Dendritic cell treated with granulocyte-macrophage colony-stimulating factor and Interleukin-4, amounts not matched to agents 40 ng/mL and 50 ng/mL, for 4 days (primary cell): ENCODE data around the gene FBXO33.

Experiments
- H3K27ac Mint-ChIP-seq: one replicate; pipeline ENCODE4 v1.8.0; 2022; ENCODE audit warnings: mild to moderate bottlenecking, mixed read lengths
- H3K27me3 Mint-ChIP-seq: one replicate; pipeline ENCODE4 v1.8.0; 2022; ENCODE audit warnings: mild to moderate bottlenecking, mixed read lengths
- H3K36me3 Mint-ChIP-seq: one replicate; pipeline ENCODE4 v1.8.0; 2022; ENCODE audit warnings: low read depth, mixed read lengths
- H3K4me1 Mint-ChIP-seq: one replicate; pipeline ENCODE4 v1.8.0; 2022; ENCODE audit warnings: low read depth, mixed read lengths
- H3K4me3 Mint-ChIP-seq: one replicate; pipeline ENCODE4 v1.8.0; 2022; ENCODE audit warnings: mild to moderate bottlenecking, moderate library complexity, mixed read lengths
- H3K9me3 Mint-ChIP-seq: one replicate; pipeline ENCODE4 v1.8.0; 2022; ENCODE audit warnings: mixed read lengths
- intact Hi-C: fragments of 100-400 bp; cut with micrococcal nuclease; formaldehyde crosslinking; loops from one replicate; pipeline ENCODE4 v1.15.0; 2022

The FBXO33 gene, protein sequence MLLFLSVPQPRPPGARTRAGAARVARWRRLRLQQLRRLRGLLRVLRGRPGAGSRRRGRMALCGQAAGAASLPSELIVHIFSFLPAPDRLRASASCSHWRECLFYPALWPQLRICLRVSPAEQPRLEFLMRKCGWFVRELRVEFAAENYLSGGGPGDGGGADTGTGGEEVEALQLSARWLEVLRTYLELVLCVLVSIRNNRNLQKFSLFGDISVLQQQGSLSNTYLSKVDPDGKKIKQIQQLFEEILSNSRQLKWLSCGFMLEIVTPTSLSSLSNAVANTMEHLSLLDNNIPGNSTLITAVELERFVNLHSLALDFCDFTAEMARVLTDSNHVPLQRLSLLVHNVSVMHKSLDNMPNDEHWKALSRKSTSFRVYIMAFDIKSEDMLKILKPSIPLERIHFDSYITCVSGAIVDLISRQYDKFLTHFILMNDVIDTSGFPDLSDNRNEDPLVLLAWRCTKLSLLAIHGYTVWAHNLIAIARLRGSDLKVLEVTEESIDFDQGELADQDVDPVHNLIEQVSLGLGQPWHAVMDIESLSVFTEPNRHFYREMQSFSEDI

DNA sequence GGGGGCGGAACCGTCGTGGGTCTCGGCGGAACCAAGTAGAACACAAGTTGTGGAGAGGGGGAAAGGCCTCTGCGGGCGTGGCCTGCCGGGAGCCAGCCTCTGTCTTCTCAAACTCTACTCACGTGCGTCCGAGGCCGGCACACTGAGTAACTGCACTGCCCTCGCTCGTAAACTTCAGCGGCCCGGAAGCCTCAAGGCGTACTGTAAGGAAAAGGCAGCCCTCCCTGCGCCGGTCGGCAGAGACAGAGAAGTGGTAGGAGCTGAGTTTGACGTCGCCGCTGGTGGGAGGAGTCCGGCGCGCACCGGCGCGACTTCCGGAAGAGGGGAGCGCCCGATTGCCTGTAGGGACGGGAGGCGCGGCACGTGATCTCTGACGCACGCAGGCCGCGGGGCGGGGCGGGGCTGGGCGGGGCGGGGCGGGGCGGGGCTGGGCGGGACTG, at the start of gene FBXO33:
FBXO33 (minus strand) TSS at position 255 of the 440 bp plus-strand sequence. CDS start 271 bp downstream, outside the sequence.
- Mint-ChIP-seq H3K4me3 (peak within 1 kb of the TSS; percentile 86), H3K27me3 (no peaks in the 10 kb centered on the region), H3K27ac (peak within 1 kb of the TSS; percentile 98), H3K36me3 (peaks cover 16% of the 10 kb centered on the region), H3K4me1 (peaks cover 33% of the 10 kb centered on the region), H3K9me3 (no peaks in the 10 kb centered on the region)
- intact Hi-C loops: loop anchor here (1.0 to 5.0 kb wide), 4 partner anchors 165 to 330 kb away; partner anchors contain the start of genes PNN, SEC23A and TRAPPC6B

DNA sequence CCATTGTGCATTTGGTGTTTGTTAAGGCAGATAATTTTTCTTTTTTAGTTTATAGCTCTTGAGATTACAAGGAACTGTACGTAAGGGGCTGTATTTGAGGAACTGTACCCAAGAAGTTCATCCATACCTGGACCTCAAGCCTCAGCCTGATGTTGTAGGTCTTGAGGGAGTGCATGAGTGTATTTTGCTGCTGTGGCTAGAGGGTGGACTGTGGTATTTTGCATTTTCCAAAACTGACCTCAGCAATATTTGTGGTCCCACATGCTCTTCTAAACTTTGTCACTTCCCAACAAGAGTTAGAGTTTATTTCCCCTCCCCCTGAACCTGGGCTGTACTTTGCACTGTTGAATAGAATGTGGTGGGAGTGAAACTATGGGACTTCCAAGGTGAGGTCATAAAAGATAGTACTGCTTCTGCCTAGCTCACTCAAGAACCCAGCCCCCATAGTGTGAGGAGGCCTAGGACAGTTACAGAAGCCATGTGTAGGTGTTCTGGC, 42.2 kb upstream of the FBXO33 start:
- Mint-ChIP-seq H3K4me3 (no peak overlapping the region), H3K27ac (no peak overlapping the region), H3K4me1 (peaks cover 18% of the 10 kb centered on the region), H3K9me3 (no peaks in the 10 kb centered on the region), H3K27me3 (peaks cover 3% of the 10 kb centered on the region), H3K36me3 (no peaks in the 10 kb centered on the region)
- intact Hi-C loops: no loop called here

DNA sequence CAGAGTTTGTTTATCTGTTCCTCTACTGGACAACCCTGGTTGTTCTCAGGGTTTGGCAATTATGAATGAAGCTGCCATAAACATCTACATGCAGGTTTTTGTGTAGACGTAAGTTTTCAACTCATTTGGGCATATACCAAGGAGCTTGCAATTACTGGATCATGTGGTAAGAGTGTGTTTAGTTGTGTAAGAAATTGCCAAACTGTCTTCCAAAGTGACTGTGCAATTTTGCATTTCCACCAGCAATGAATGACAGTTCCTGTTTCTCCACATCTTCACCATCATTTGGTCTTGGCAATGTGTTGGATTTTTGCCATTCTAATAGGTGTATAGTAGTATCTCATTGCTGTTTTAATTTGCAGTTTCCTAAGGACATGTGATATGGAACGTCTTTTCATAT, 39.8 kb upstream of the FBXO33 start:
- Mint-ChIP-seq H3K27me3 (no peaks in the 10 kb centered on the region), H3K4me3 (no peak overlapping the region), H3K4me1 (peaks cover 22% of the 10 kb centered on the region), H3K36me3 (no peaks in the 10 kb centered on the region), H3K9me3 (no peaks in the 10 kb centered on the region), H3K27ac (no peak overlapping the region)
- intact Hi-C loops: no loop called here

DNA sequence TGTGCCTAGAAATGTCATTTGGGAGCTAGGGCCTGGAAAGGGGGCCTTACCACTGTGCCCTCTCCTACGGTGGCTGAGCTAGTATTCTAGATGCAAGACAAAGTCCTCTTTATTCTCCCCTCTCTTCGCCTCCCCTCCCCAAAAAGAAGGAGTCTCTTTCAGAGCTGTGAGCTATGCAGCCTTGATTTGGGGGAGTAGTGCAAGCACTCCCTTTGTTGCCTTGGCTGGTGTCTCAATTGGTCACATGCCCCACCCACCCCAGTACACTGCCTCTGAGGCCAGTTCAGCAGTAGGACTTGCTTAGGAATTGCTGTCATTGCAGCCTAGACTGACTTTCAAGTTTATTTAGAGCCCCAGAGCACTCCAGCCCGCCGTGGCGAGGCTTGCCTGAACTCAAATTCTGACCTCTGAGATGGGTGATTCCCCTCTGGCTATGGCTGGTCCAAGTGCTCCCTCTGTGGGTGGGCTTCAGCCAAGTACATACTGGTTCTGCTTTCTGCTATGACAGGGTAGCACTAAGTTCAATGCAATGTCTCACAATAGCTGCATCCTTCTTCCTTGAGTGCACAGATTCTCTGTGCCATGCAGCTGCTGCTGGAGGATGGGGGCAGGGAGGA, 37.0 kb upstream of the FBXO33 start:
- Mint-ChIP-seq H3K27ac (no peak overlapping the region), H3K9me3 (no peaks in the 10 kb centered on the region), H3K36me3 (no peaks in the 10 kb centered on the region), H3K27me3 (peaks cover 6% of the 10 kb centered on the region), H3K4me3 (no peak overlapping the region), H3K4me1 (peaks cover 22% of the 10 kb centered on the region)
- intact Hi-C loops: no loop called here

DNA sequence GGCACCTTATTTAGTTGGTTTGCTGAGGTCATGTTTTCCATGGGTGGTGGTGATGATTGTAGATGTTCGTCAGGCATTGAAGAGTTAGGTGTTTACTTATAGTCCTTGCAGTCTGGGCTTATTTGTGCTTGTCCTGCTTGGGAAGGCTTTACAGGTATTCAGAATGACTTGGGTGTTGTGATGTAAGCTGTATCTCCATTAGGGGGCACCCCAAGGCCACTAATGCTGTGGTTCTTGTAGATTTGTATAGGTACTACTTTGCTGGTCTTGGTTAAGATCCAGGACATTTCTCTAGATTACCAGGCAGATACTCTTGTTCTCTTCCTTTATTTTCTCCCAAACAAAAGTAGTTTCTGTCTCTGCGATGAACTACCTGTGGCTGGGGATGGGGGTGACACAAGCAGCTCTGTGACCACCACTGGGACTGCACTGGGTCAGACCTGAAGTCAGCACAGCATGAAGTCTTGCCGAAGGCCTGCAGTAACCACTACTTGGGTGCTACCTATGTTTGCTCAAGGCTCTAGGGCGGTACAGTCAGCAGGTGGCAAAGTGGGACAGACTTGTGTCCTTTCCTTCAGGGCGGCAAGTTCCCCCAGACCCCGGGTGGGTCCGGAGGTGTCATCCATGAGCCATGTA, 35.8 kb upstream of the FBXO33 start:
- no peak overlapping the region for H3K27ac Mint-ChIP-seq
- H3K9me3 Mint-ChIP-seq: no peaks in the 10 kb centered on the region
- intact Hi-C loops: no loop called here
- H3K36me3 Mint-ChIP-seq: no peaks in the 10 kb centered on the region
- H3K4me3 Mint-ChIP-seq: no peak overlapping the region
- H3K27me3 Mint-ChIP-seq: peaks cover 6% of the 10 kb centered on the region
- peaks cover 22% of the 10 kb centered on the region for H3K4me1 Mint-ChIP-seq

DNA sequence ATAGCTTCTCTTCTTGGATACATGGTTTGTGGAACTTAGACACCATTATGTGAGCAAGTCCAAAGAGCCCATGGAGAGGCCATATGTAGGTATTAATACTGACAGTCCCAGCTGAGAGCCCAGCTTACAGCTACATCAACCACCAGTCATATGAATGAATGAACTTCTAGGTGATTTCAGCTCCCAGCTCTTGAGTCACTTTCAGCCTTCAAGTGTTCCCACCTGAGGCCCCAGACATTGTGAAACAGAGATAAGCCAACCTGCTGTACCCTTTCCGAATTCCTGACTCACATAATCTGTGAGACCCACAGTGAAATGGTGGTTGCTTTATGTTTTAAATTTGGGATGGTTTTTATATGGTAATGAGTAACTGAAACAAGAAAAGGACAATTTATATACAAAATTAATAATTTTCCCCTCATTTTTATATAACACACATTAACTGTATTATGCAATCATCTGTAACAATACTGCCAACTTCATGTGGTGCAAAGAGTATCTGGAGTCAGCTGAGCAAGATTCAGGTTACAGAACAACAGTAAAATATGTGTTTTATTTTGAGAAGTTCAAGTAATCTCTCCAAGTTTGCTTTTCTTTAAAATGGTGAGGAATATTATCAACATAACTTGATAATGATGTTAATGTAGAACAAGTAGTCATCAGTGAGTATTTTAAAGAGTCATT, 27.7 kb upstream of the FBXO33 start:
- H3K4me3 Mint-ChIP-seq: no peak overlapping the region
- H3K27ac Mint-ChIP-seq: no peak overlapping the region
- H3K27me3 Mint-ChIP-seq: peaks cover 10% of the 10 kb centered on the region
- H3K4me1 Mint-ChIP-seq: no peaks in the 10 kb centered on the region
- no peaks in the 10 kb centered on the region for H3K9me3 Mint-ChIP-seq
- intact Hi-C loops: no loop called here
- H3K36me3 Mint-ChIP-seq: no peaks in the 10 kb centered on the region

DNA sequence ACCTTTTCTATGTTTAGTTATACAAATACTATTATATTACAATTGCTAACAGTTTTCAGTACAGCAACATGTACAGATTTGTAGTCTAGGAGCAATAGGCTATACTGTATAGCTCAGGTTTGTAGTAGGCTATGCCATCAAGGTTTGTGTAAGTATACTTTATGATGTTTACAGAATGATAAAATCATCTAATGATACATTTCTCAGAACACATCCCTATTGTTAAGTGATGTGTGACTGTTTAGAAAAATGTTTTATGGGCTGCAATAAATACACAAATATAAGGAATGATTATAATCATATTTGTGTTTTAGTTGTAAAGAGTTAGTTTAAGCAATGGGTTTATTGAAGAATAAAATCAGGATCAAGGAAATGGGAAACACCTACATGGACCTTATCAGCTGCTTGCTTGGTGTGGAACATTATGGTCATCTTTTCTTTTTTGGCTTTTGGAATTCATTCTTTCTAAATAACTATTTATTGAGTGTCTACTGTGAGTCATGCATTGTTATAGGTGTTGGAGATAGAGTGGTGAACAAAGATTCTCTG, 24.5 kb upstream of the FBXO33 start:
- intact Hi-C loops: no loop called here
- H3K27me3 Mint-ChIP-seq: peaks cover 4% of the 10 kb centered on the region
- no peak overlapping the region for H3K4me3 Mint-ChIP-seq
- H3K27ac Mint-ChIP-seq: no peak overlapping the region
- no peaks in the 10 kb centered on the region for H3K9me3 Mint-ChIP-seq
- H3K36me3 Mint-ChIP-seq: no peaks in the 10 kb centered on the region
- H3K4me1 Mint-ChIP-seq: no peaks in the 10 kb centered on the region

DNA sequence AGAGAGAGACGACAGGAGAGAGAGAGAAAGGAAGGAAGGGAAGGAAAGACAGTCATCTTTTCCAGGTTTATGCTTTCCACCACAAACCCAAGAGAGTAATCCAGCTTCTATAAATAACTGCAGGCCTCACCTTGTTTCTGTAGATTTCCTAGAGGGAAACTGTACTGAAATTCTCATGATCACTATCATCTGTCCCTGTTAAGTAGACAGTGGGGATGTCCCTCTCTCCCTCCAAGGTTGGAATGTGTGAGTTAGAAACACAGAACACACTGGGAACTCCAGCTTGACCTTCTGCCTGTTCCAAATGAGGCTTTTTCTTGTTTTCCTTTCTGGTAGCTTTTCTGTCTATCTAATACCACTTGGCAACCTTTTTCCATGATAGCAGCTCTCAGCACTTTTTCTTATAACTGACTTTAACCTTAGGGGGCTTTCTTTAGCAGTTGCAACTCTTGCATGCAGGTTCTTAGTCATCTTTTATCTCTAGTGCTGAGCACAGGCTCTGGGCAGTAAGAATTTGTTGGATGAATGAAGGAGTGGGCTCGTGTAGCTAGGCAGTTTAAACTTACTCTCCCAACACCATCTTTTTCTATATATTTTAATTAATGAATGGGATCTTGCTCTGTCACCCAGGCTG, 22.8 kb upstream of the FBXO33 start:
- H3K27me3 Mint-ChIP-seq: peaks cover 3% of the 10 kb centered on the region
- H3K36me3 Mint-ChIP-seq: no peaks in the 10 kb centered on the region
- intact Hi-C loops: no loop called here
- no peak overlapping the region for H3K4me3 Mint-ChIP-seq
- H3K9me3 Mint-ChIP-seq: no peaks in the 10 kb centered on the region
- H3K27ac Mint-ChIP-seq: no peak overlapping the region
- H3K4me1 Mint-ChIP-seq: no peaks in the 10 kb centered on the region

DNA sequence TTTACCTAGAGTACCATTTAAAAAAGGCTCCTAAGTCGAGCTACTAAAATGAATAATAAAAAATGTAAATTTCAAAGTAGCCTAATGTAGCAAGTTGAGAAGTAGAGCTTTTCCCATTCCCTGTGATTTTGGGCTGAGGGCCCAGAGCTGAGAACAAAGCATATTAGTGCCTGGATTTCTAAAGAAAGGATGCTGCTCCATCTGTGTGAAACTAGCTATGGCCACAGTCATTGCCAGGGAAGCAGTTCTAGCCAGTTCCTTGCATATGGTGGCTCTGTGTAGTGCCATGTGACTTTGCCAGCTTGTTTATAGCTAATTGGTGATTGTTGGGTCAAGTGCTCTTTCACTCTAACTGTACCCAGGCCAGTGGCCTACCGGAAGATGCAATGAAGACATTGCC, 20.4 kb upstream of the FBXO33 start:
- Mint-ChIP-seq H3K36me3 (no peaks in the 10 kb centered on the region), H3K4me3 (no peak overlapping the region), H3K9me3 (no peaks in the 10 kb centered on the region), H3K4me1 (no peaks in the 10 kb centered on the region), H3K27me3 (peaks cover 3% of the 10 kb centered on the region), H3K27ac (no peak overlapping the region)
- intact Hi-C loops: no loop called here

DNA sequence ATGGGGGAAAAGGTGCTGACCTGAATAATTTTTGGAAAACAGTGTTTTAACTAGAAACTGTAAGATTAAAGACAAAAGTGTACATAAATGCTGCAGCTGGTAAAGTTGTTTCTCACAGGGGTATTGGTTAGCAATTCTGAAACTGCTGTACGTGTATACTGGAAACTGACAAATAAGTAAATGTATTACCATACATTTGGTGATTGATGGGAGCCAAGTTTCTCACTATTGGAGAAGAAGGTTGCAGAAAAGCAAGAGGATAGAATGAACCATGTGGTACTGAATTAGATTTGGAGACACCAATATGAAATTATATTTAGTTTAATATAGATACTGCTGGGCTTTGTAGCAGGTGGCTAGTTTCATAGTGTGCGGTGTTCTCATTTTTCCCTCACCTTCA, 19.6 kb upstream of the FBXO33 start:
- Mint-ChIP-seq H3K9me3 (no peaks in the 10 kb centered on the region), H3K36me3 (no peaks in the 10 kb centered on the region), H3K27me3 (peaks cover 3% of the 10 kb centered on the region), H3K4me3 (no peak overlapping the region), H3K4me1 (no peaks in the 10 kb centered on the region), H3K27ac (no peak overlapping the region)
- intact Hi-C loops: no loop called here

DNA sequence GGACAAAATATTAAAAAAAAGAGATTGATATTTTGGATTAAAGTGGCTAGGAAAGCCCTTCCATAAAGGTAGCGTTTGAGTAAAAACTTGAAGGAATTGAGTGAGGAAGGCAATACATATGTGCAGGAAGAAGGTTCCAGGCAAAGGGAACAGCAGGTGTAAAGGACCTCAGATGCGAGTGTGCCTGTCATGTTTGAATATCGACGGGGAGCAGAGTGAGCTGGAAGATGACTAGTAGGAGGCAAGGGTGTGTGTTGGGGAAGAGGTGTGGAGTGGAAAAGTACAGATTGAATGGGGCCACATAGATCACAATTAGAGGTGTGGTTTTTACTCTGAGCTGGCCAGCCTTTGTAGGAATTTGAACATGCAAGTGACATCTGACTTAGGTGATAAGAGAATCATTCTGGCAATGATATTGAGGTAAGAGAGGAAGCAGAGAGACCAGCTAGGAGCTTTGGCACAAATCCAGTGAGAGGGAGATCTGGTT, 15.0 kb upstream of the FBXO33 start:
- peaks cover under 1% of the 10 kb centered on the region for H3K9me3 Mint-ChIP-seq
- intact Hi-C loops: no loop called here
- H3K4me3 Mint-ChIP-seq: no peak overlapping the region
- H3K36me3 Mint-ChIP-seq: no peaks in the 10 kb centered on the region
- H3K27me3 Mint-ChIP-seq: no peaks in the 10 kb centered on the region
- H3K27ac Mint-ChIP-seq: no peak overlapping the region
- H3K4me1 Mint-ChIP-seq: no peaks in the 10 kb centered on the region

DNA sequence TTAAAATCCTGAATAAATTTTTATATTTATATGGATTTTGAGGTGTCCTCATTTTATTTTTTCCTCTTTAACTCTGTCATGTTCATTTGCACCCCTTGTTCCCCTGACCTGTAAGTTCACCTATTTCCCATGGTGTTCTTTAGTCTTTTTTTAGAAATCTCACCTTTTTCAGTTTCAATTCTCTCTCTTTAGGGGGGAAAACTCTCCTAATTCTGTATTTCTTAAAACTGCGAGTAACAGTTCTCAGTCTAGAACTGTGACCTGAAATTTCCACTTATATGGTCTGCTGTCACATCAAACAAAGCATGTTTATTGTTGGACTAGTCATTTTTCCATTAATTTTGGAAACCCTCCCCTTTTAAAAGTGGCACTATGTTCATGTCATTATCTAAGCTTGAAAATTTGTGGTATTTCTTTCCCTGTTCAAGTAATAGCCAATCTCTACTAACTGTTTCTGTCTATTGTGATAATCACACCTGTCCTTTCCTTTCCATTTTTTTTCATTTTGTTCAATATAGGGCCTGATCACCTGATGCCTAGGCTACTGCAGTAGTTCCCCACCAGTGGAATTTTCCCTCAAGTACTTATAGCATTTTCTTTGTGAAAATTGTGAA, 14.0 kb upstream of the FBXO33 start:
- H3K36me3 Mint-ChIP-seq: no peaks in the 10 kb centered on the region
- H3K4me3 Mint-ChIP-seq: no peak overlapping the region
- peaks cover 10% of the 10 kb centered on the region for H3K9me3 Mint-ChIP-seq
- H3K4me1 Mint-ChIP-seq: no peaks in the 10 kb centered on the region
- intact Hi-C loops: no loop called here
- no peak overlapping the region for H3K27ac Mint-ChIP-seq
- H3K27me3 Mint-ChIP-seq: no peaks in the 10 kb centered on the region
